ENCODE data around the gene SPOCK1. TPM values are rescaled to one million over a fixed set of nuclear protein-coding genes. Genes with fewer than 3 reads are reported as not detected.

SPOCK1 gene
- total and polyA plus RNA-seq, 4 donors = 0.48 to 4.5 (median 0.69) TPM

- peaks cover 0 to 4% (median 0%) of the 10 kb centered on the region in 5 donors for H3K4me1 ChIP-seq (ENCODE audit: control insufficient read depth in 5 of 5, insufficient read depth in 5 of 5, low read length in 5 of 5)
- no peak overlapping the region for H3K27ac ChIP-seq (ENCODE audit: low read depth in 1 of 2, low read length in 1 of 2)
- DNase-seq = no peak
- no peak overlapping the region for H3K9ac ChIP-seq (ENCODE audit: insufficient read depth in 1 of 2, low read length in 2 of 2)
- TF ChIP-seq, protein P1, sequence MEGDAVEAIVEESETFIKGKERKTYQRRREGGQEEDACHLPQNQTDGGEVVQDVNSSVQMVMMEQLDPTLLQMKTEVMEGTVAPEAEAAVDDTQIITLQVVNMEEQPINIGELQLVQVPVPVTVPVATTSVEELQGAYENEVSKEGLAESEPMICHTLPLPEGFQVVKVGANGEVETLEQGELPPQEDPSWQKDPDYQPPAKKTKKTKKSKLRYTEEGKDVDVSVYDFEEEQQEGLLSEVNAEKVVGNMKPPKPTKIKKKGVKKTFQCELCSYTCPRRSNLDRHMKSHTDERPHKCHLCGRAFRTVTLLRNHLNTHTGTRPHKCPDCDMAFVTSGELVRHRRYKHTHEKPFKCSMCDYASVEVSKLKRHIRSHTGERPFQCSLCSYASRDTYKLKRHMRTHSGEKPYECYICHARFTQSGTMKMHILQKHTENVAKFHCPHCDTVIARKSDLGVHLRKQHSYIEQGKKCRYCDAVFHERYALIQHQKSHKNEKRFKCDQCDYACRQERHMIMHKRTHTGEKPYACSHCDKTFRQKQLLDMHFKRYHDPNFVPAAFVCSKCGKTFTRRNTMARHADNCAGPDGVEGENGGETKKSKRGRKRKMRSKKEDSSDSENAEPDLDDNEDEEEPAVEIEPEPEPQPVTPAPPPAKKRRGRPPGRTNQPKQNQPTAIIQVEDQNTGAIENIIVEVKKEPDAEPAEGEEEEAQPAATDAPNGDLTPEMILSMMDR (IDR thresholded peaks at IDR 0.05; ENCODE audit: control extremely low read depth, extremely low read depth) = no peak
- no peaks in the 10 kb centered on the region for H3K27me3 ChIP-seq (ENCODE audit: control insufficient read depth in 3 of 3, insufficient read depth in 3 of 3, low read length in 2 of 3)
- no peak overlapping the region for H3K4me3 ChIP-seq
- ATAC-seq (ENCODE audit: insufficient read depth, low FRiP score) = no peak
- H3K36me3 ChIP-seq (ENCODE audit: control insufficient read depth in 4 of 4, insufficient read depth in 4 of 4, low read length in 4 of 4) = no peaks in the 10 kb centered on the region
- peaks cover 0 to 2% (median 0%) of the 10 kb centered on the region in 4 donors for H3K9me3 ChIP-seq (ENCODE audit: control insufficient read depth in 4 of 4, insufficient read depth in 3 of 4, low read length in 3 of 4)
Observed at GRCh38 chr5:137345396-137345795, 153.7 kb downstream of the SPOCK1 start.

- 24 to 32% methylated on average over 6 of the region's 6 CpGs for WGBS, 2 donors
- no peak for ATAC-seq (ENCODE audit: insufficient read depth, low FRiP score)
- H3K4me3 ChIP-seq = no peak overlapping the region
- no peak overlapping the region for H3K9ac ChIP-seq (ENCODE audit: insufficient read depth in 1 of 2, low read length in 2 of 2)
- H3K36me3 ChIP-seq (ENCODE audit: control insufficient read depth in 4 of 4, insufficient read depth in 4 of 4, low read length in 4 of 4) = no peaks in the 10 kb centered on the region
- no peaks in the 10 kb centered on the region for H3K9me3 ChIP-seq (ENCODE audit: control insufficient read depth in 4 of 4, insufficient read depth in 3 of 4, low read length in 3 of 4)
- peak; percentile 18 to 23 (median 22) for DNase-seq
- H3K27ac ChIP-seq (ENCODE audit: low read depth in 1 of 2, low read length in 1 of 2) = no peak overlapping the region
- TF ChIP-seq, protein P1 (IDR thresholded peaks at IDR 0.05; ENCODE audit: control extremely low read depth, extremely low read depth) = peak; percentile 2
- H3K4me1 ChIP-seq (ENCODE audit: control insufficient read depth in 5 of 5, insufficient read depth in 5 of 5, low read length in 5 of 5) = peaks cover 0 to 4% (median 0%) of the 10 kb centered on the region in 5 donors
- no peaks in the 10 kb centered on the region for H3K27me3 ChIP-seq (ENCODE audit: control insufficient read depth in 3 of 3, insufficient read depth in 3 of 3, low read length in 2 of 3)
Observed at GRCh38 chr5:137344723-137345322, 154.3 kb downstream of the SPOCK1 start.

GRCh38 chr5:137344021-137344420 is 155.1 kb downstream of the SPOCK1 start:
- Histone ChIP-seq H3K27me3 (ENCODE audit: control insufficient read depth in 3 of 3, insufficient read depth in 3 of 3, low read length in 2 of 3) (no peaks in the 10 kb centered on the region), H3K4me3 (no peak overlapping the region), H3K4me1 (ENCODE audit: control insufficient read depth in 5 of 5, insufficient read depth in 5 of 5, low read length in 5 of 5) (peaks cover 0 to 4% (median 0%) of the 10 kb centered on the region in 5 donors), H3K36me3 (ENCODE audit: control insufficient read depth in 4 of 4, insufficient read depth in 4 of 4, low read length in 4 of 4) (no peaks in the 10 kb centered on the region), H3K9ac (ENCODE audit: insufficient read depth in 1 of 2, low read length in 2 of 2) (no peak overlapping the region), H3K27ac (ENCODE audit: low read depth in 1 of 2, low read length in 1 of 2) (no peak overlapping the region), H3K9me3 (ENCODE audit: control insufficient read depth in 4 of 4, insufficient read depth in 3 of 4, low read length in 3 of 4) (no peaks in the 10 kb centered on the region)
- WGBS, 2 donors = 86 to 91% methylated on average over 4 of the region's 4 CpGs
- TF ChIP-seq, protein P1 (IDR thresholded peaks at IDR 0.05; ENCODE audit: control extremely low read depth, extremely low read depth) = no peak
- no peak for ATAC-seq (ENCODE audit: insufficient read depth, low FRiP score)
- no peak for DNase-seq

GRCh38 chr5:137342764-137343163 is 156.4 kb downstream of the SPOCK1 start:
- TF ChIP-seq, protein P1 (IDR thresholded peaks at IDR 0.05; ENCODE audit: control extremely low read depth, extremely low read depth) = no peak
- Histone ChIP-seq H3K4me1 (ENCODE audit: control insufficient read depth in 5 of 5, insufficient read depth in 5 of 5, low read length in 5 of 5) (peaks cover 0 to 4% (median 0%) of the 10 kb centered on the region in 5 donors), H3K36me3 (ENCODE audit: control insufficient read depth in 4 of 4, insufficient read depth in 4 of 4, low read length in 4 of 4) (no peaks in the 10 kb centered on the region), H3K9ac (ENCODE audit: insufficient read depth in 1 of 2, low read length in 2 of 2) (no peak overlapping the region), H3K27ac (ENCODE audit: low read depth in 1 of 2, low read length in 1 of 2) (no peak overlapping the region), H3K27me3 (ENCODE audit: control insufficient read depth in 3 of 3, insufficient read depth in 3 of 3, low read length in 2 of 3) (no peaks in the 10 kb centered on the region), H3K9me3 (ENCODE audit: control insufficient read depth in 4 of 4, insufficient read depth in 3 of 4, low read length in 3 of 4) (no peaks in the 10 kb centered on the region), H3K4me3 (no peak overlapping the region)
- no peak for DNase-seq
- 75 to 83% methylated on average over 3 of the region's 3 CpGs for WGBS, 2 donors
- no peak for ATAC-seq (ENCODE audit: insufficient read depth, low FRiP score)
